22Rv1 (cell line): ENCODE measurements around the gene LETM1.

ENCODE experiments used
- H3K27ac ChIP-seq: fragments of 450-650 bp; 2 replicates; pipeline ENCODE4 v1.5.1; 2017
- ZFX ChIP-seq: fragments of 450-650 bp; IDR thresholded peaks from 2 replicates; pipeline ENCODE4 v1.6.1; 2017; ENCODE audit warnings: antibody characterized with exemption, borderline replicate concordance
- TF ChIP-seq, protein P1 (sequence below): fragments of 450-650 bp; IDR thresholded peaks from 2 replicates; pipeline ENCODE4 v1.5.1; 2017; ENCODE audit warnings: mild to moderate bottlenecking

Gene LETM1

GRCh38 chr4:1807332-1807777 is 48.6 kb downstream of the LETM1 start:
- TF ChIP-seq, protein P1, sequence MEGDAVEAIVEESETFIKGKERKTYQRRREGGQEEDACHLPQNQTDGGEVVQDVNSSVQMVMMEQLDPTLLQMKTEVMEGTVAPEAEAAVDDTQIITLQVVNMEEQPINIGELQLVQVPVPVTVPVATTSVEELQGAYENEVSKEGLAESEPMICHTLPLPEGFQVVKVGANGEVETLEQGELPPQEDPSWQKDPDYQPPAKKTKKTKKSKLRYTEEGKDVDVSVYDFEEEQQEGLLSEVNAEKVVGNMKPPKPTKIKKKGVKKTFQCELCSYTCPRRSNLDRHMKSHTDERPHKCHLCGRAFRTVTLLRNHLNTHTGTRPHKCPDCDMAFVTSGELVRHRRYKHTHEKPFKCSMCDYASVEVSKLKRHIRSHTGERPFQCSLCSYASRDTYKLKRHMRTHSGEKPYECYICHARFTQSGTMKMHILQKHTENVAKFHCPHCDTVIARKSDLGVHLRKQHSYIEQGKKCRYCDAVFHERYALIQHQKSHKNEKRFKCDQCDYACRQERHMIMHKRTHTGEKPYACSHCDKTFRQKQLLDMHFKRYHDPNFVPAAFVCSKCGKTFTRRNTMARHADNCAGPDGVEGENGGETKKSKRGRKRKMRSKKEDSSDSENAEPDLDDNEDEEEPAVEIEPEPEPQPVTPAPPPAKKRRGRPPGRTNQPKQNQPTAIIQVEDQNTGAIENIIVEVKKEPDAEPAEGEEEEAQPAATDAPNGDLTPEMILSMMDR: no peak
- TF ChIP-seq ZFX: no peak
- no peak overlapping the region for H3K27ac ChIP-seq

DNA sequence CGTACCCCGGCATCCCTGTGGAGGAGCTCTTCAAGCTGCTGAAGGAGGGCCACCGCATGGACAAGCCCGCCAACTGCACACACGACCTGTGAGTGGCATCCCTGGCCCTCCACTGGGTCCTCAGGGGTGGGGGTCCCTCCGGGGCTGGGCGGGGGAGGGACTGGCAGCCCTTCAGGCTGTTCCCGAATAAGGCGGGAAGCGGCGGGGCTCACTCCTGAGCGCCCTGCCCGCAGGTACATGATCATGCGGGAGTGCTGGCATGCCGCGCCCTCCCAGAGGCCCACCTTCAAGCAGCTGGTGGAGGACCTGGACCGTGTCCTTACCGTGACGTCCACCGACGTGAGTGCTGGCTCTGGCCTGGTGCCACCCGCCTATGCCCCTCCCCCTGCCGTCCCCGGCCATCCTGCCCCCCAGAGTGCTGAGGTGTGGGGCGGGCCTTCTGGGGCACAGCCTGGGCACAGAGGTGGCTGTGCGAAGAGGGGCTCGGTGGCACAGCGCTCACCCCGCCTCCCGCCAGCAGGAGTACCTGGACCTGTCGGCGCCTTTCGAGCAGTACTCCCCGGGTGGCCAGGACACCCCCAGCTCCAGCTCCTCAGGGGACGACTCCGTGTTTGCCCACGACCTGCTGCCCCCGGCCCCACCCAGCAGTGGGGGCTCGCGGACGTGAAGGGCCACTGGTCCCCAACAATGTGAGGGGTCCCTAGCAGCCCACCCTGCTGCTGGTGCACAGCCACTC is 49.2 kb downstream of the LETM1 start:
- H3K27ac ChIP-seq: no peak overlapping the region
- TF ChIP-seq, protein P1: no peak
- TF ChIP-seq ZFX: no peak

- no peak overlapping the region for H3K27ac ChIP-seq
- no peak for TF ChIP-seq ZFX
- TF ChIP-seq, protein P1: no peak
Observed at GRCh38 chr4:1806223-1806564, 49.8 kb downstream of the LETM1 start.

- TF ChIP-seq, protein P1: no peak
- no peak for TF ChIP-seq ZFX
- H3K27ac ChIP-seq: no peak overlapping the region
Observed at GRCh38 chr4:1805493-1806222, 50.3 kb downstream of the LETM1 start.

GRCh38 chr4:1804638-1805492 is 51.1 kb downstream of the LETM1 start:
- TF ChIP-seq ZFX: no peak
- TF ChIP-seq, protein P1: no peak
- H3K27ac ChIP-seq: no peak overlapping the region

DNA sequence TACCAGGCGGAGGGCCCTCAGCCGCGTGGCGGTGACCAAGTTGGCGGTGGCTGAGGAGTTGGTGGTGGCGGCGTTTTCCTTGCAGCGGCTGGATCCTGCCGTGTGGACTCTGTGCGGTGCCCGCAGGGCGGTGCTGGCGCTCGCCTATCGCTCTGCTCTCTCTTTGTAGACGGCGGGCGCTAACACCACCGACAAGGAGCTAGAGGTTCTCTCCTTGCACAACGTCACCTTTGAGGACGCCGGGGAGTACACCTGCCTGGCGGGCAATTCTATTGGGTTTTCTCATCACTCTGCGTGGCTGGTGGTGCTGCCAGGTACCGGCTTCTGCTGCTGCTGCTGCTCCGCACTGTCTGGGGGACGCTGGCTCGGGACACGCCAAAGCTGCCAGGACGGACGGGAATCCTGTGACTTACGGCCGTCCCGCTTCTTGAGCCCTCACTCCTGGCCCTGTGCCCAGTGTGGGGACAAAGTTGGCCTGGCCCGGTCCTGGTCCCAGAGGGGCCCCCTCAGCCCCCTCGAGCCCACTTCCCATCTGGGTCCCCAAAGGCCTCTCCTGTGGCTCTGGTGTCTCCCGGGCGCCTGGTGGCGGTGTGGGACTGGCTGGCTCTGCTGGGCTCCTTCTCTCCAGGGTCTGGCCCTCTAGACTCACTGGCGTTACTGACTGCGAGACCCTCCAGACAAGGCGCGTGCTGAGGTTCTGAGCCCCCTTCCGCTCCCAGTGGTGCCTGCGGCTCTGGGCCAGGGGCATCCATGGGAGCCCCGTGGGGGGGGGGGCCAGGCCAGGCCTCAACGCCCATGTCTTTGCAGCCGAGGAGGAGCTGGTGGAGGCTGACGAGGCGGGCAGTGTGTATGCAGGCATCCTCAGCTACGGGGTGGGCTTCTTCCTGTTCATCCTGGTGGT is 52.2 kb downstream of the LETM1 start:
- no peak overlapping the region for H3K27ac ChIP-seq
- TF ChIP-seq ZFX: no peak
- TF ChIP-seq, protein P1: no peak
